CD4-positive, alpha-beta T cell treated with Interleukin-21 for 1 hour (primary cell): ENCODE measurements around the gene GPD1L.
"Not testable (repeated sequence)": the region's sequence is repeated elsewhere in the genome, so short reads cannot be mapped to it uniquely, and the experiment has no call there.

Source experiments
- DNase-seq: peaks from one replicate; pipeline ENCODE4 v3.0.0-alpha.2; 2020

Gene GPD1L

GRCh38 chr3:32106132-32106928, at the start of gene GPD1L:
GPD1L (plus strand) TSS chr3:32106620; CDS start chr3:32106712, 92 bp downstream.
- peak; percentile 93 for DNase-seq

DNA sequence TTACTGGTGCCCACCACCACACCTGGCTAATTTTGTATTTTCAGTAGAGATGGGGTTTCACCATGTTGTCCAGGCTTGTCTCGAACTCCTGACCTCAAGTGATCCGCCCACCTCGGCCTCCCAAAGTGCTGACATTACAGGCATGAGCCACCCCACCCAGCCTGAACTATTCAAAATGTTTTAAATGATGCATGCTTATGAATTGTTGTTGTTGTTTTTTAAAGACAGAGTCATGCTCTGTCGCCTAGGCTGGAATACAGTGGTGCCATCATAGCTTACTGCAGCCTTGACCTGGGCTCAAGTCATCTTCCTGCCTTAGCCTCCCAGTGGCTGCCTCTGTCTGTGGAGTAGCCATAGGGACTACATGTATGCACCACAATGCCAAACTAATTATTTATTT, 48.0 kb upstream of the GPD1L start:
- DNase-seq = not testable (repeated sequence)

DNA sequence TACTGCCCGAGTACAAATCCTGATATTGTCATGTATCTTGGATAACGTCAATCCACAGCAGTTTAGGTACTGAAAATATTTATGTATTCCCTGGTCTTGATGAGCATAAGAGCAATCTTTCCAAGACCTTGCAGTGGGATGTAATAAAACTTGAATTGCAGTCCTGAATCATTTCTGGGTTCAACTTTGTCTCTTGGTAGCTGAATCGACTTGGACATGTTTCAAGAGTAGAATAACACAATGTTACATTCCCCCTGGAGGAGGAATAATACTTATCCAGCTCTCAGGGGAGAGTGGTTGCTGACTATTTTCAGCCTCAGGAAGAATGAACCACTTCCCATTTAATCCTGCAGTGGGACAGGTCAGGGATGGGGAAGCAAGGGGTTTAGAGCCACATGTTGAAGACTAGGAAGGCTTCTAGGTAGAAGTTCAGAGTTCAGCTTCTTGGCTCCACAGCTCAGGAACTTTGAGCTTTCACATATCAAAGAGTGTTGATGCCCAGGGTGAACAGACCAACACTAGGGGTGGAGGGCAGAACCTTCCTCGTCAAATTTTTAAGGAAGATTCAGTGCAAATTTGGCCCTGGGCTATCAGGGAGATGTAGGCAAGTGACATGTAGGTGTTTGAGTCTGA, 43.4 kb upstream of the GPD1L start:
- DNase-seq = no peak

GRCh38 chr3:32066686-32067085, 39.7 kb upstream of the GPD1L start:
- no peak for DNase-seq

- not testable (repeated sequence) for DNase-seq
Observed at GRCh38 chr3:32074194-32074593, 32.2 kb upstream of the GPD1L start.

DNA sequence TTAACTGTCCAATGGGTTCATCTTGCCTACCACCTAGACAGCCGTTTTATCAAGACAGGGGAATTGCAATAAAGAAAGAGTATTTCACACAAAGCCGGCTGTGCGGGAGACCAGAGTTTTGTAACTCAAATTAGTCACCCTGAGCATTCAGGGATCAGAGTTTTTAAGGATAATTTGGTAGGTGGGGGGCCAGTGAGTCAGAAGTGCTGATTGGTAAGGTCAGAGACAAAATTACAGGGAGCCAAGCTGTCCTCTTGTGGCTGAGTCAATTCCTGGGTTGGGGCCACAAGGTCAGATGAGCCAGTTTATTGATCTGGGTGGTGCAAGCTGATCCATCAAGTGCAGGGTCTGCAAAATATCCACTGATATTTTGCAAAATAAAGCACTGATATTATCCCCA, 29.9 kb upstream of the GPD1L start:
- DNase-seq = no peak

GRCh38 chr3:32077260-32078084, 28.9 kb upstream of the GPD1L start:
- DNase-seq = no peak

DNA sequence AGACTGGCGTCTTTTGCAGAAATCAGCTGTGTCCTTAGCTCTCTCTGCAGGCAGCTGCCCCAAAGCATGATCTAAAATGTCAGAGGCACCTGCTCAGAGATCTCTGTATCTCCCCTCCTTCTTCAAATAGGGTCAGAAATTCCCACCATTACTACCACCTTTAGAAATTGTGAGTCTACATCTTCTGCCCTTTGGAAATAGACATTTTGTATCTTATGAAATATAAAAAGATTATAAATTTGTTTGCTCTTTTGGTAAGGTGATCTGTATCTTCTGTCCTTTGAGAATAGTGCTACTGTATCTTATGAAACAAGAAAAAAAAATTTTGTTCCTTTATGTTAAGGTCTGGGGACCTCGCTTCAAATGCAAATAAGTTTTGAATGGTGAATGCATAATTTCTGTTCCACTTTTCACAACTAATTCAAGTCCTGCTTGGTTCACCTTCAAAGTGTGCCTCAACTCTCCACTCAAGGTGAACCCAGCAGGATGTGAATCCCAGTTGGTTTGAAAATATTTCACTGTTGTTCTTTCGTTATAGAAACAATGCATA, 28.3 kb upstream of the GPD1L start:
- DNase-seq = no peak

DNA sequence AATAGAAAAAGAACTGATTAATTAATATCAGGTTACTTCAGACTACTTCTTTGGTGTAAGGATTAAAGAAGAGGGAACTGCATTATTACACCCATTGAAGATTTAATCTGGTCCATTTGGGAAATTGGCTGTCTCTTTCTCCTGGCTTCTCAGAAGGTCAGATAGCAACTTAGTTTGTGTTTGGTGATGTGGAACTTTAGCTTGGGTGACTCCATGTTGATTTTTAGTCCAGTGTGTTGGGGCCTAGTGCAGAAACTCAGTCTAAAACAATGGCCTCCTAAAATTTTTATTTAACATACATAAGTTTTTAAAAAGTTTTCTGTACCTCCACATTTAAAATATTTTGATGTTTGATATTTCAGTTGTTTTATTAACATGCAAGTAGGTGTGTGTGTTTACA, 27.6 kb upstream of the GPD1L start:
- DNase-seq = no peak

- no peak for DNase-seq
Observed at GRCh38 chr3:32082721-32083120, 23.7 kb upstream of the GPD1L start.

DNA sequence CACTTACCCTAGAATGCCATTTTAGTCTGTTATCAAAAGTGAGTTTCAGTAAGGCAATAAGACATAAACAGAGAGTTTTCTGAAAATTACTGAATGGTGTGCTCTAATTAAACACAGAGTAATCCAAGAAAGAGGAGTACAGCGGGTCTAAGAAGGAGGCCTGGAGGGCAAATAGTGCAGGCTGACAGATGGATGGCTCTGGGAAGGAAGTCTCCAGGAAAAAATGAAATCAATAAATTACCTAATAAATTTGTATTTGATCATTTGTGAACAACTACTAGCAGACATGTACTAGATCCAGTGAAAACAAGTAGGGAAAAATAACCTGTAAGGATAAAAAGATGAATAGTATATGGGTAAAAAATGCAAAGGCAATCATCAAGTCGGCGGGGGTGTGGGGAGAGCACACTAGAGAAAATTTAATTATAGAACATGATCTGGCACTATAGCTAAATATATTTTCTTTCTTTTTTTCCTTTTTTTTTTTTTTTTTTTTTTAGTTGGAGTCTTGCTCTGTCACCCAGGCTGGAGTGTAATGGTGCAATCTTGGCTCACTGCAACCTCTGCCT, 22.6 kb upstream of the GPD1L start:
- DNase-seq = no peak

DNA sequence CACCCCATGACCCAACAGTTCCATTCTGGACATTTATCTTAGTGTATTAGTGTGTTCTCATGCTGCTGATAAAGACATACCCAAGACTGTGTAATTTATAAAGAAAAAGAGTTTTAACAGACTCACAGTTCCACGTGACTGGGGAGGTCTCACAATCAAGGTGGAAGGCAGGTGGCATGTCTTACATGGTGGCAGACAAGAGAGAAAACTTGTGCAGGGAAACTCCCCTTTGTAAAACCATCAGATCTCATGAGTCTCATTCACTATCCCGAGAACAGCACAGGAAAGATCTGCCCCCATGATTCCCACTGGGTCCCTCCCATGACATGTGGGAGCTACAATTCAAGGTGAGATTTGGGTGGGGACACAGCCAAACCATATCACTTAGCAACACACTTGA, 21.6 kb upstream of the GPD1L start:
- no peak for DNase-seq

- DNase-seq = no peak
Observed at GRCh38 chr3:32086464-32086863, 20.0 kb upstream of the GPD1L start.

DNA sequence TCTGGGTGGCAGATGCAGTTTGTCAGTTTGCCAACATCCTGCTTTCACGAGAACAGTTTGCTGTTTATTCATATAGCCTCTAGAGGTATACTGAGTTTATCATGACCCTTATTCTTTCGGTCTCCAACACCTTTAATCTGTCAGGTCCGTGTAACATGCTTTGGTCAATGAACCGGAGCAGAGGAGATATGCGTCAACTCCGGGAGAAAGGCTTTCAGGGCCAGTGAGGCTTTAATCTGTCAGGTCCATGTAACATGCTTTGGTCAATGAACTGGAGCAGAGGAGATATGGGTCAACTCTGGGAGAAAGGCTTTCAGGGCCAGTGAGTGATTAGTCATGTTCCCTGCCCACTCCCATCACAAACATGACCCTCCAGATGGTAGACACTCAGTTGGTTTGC, 16.9 kb upstream of the GPD1L start:
- DNase-seq = no peak

GRCh38 chr3:32093204-32093603, 13.2 kb upstream of the GPD1L start:
- DNase-seq = no peak

- DNase-seq = no peak
Observed at GRCh38 chr3:32095431-32095830, 11.0 kb upstream of the GPD1L start.

GRCh38 chr3:32097768-32098167, 8.7 kb upstream of the GPD1L start:
- DNase-seq = no peak

DNA sequence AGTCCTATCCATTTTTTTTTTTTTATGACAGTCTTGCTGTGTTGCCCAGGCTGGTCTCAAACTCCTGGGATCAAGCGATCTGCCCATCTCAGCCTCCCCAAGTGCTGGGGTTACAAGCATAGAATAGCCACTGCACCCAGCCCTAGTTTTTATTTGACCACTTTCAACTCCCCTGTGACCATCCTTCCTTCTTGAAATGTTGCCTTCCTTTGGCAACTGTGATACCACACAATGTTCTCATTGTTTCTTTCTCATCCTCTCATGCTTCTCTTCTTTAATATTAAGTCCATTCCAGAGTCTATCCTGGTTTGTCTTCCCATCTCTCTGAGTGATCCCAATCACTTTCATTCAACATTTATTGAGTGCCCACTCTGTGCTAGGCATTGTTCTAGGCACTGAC, 7.9 kb upstream of the GPD1L start:
- DNase-seq = no peak

GRCh38 chr3:32100465-32100864, 6.0 kb upstream of the GPD1L start:
- no peak for DNase-seq

DNA sequence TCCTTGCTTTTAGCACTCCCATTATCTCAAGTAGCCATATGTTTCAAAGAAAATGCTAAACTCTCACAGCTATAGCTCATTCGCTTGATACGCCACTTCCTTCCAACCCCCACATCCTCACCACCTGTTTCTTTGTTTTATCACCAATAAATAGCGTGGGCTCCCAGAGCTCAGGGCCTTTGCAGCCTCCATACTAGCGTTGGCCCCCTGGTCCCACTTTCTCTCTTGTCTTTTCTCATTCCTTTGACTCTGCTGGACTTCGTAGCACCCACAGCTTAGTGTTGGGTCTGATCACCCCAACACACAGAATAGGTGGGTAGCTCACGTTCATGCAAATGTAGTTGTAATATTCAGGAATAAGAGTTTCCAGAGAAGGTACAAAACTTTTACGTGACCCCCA, 4.1 kb upstream of the GPD1L start:
- DNase-seq = no peak

DNA sequence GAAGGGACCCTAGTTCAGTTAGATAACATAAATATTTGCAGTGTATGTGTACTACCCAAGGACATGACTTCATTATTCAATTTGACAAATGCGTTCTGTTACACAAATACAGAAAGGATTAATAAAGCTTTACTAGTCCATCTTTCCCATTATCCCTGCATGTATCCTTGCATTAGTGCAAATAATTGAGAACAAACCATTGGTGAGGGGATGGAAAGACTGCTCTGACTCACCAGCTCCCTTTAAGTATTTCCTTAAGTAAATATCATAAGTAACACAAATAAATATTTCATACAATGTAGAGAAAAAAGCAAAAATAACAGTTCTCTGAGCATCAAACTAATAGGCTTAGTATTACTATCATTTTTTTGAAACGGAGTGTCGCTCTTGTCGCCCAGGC, 1.9 kb upstream of the GPD1L start:
- no peak for DNase-seq

- DNase-seq = no peak
Observed at GRCh38 chr3:32105291-32106131, 909 bp upstream of the GPD1L start.
